ENCODE results near the gene TNS1. TPM values are rescaled to one million over a fixed set of nuclear protein-coding genes. Genes with fewer than 3 reads are reported as not detected.

The TNS1 gene
- total and polyA plus RNA-seq, 10 of the 15 experiments (the other 5 are each of a cell fraction or from before 2014, with no cell fraction given): 0.05 to 0.44 TPM; not detected in 8

- no peak for DNase-seq (ENCODE audit: low read depth, low spot score)
- H3K9ac ChIP-seq (ENCODE audit: control insufficient read depth, insufficient read depth, low read length): no peak overlapping the region
- in situ Hi-C loops (cut with MboI): no loop called here
These were observed 13.4 kb downstream of the TNS1 start for GRCh38 chr2:217989221-217989948.

GRCh38 chr2:217988840-217989204 lies 14.0 kb downstream of the TNS1 start:
- Histone ChIP-seq H3K36me3 (ENCODE audit: control insufficient read depth in 2 of 2, insufficient read depth in 2 of 2, low read length in 1 of 2) (no peaks in the 10 kb centered on the region), H3K27ac (ENCODE audit: control insufficient read depth, insufficient read depth) (no peak overlapping the region), H3K79me2 (ENCODE audit: control insufficient read depth, insufficient read depth, low read length) (no peaks in the 10 kb centered on the region), H2AFZ (ENCODE audit: control insufficient read depth, low read depth, low read length) (no peak overlapping the region), H3K9ac (ENCODE audit: control insufficient read depth, insufficient read depth, low read length) (no peak overlapping the region), H3K4me1 (ENCODE audit: control insufficient read depth, insufficient read depth, low read length) (no peaks in the 10 kb centered on the region), H4K20me1 (ENCODE audit: control insufficient read depth, insufficient read depth) (peaks cover 2% of the 10 kb centered on the region; the same call in 1 of the 2 replicates), H3K9me3 (replicated peaks; ENCODE audit: control insufficient read depth, insufficient read depth, low read length) (no peaks in the 10 kb centered on the region), H3K27me3 (replicated peaks in 1 of 2; ENCODE audit: control insufficient read depth in 2 of 2, insufficient read depth in 2 of 2, low read length in 1 of 2) (no peaks in the 10 kb centered on the region; a peak in 1 of 4 replicates), H3K4me3 (no peak overlapping the region), H3K4me2 (ENCODE audit: control insufficient read depth, insufficient read depth) (no peak overlapping the region)
- 8% methylated on average over 4 of the region's 4 CpGs for WGBS (ENCODE audit: insufficient coverage, insufficient replicate concordance, low lambda C conversion rate, missing lambda C conversion rate)
- intact Hi-C loops (cut with micrococcal nuclease; ENCODE audit: unreplicated experiment): loop anchor here (1.0 to 2.0 kb wide), 4 partner anchors 80 to 204 kb away; partner anchors contain the start of gene RUFY4
- TF ChIP-seq ATF7 (IDR thresholded peaks at IDR 0.05; ENCODE audit: low read depth): peak; percentile 28; the same call in 1 of the 2 replicates
- TF ChIP-seq, protein P1, sequence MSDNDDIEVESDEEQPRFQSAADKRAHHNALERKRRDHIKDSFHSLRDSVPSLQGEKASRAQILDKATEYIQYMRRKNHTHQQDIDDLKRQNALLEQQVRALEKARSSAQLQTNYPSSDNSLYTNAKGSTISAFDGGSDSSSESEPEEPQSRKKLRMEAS (IDR thresholded peaks at IDR 0.05; ENCODE audit: low read depth, low read length): no peak
- no peak for TF ChIP-seq ASH2L (IDR thresholded peaks at IDR 0.05; ENCODE audit: borderline replicate concordance, low read depth)
- TF ChIP-seq NFYA (IDR thresholded peaks at IDR 0.05; ENCODE audit: borderline replicate concordance, low read depth, low read length): no peak
- TF ChIP-seq CBX5 (IDR thresholded peaks at IDR 0.05; ENCODE audit: low read depth): no peak
- no peak for TF ChIP-seq FOXM1 (IDR thresholded peaks at IDR 0.05; ENCODE audit: low read depth, low read length)
- in situ Hi-C loops (cut with MboI): no loop called here
- ChIA-PET RAD21 (ENCODE audit: unreplicated experiment) (interaction anchor here (1.1 to 1.3 kb wide), 2 partner anchors 80 to 203 kb away, joined by 3 to 9 read pairs; partner anchors contain the start of gene RUFY4), SMC1A (ENCODE audit: uncharacterized antibody, unreplicated experiment) (interaction anchor here (1.0 kb wide), 2 partner anchors 200 to 203 kb away, joined by 3 read pairs; no protein-coding TSS in a partner anchor), CTCF (interaction anchor here (0.8 to 4.7 kb wide), 7 partner anchors 11 to 203 kb away, joined by 3 to 40 read pairs (median 3); no protein-coding TSS in a partner anchor), POLR2A (no interaction called here)
- ATAC-seq (peak; percentile 44), DNase-seq (ENCODE audit: low read depth, low spot score) (no peak), FAIRE-seq (no peak)
- BruUV-seq (replicated peaks): no TSS peak

More at GRCh38 chr2:217989221-217989948, 13.4 kb downstream of the TNS1 start:
- no peaks in the 10 kb centered on the region; a peak in 1 of 4 replicates for H3K27me3 ChIP-seq (replicated peaks in 1 of 2; ENCODE audit: control insufficient read depth in 2 of 2, insufficient read depth in 2 of 2, low read length in 1 of 2)
- ChIA-PET SMC1A (ENCODE audit: uncharacterized antibody, unreplicated experiment) (interaction anchor here (1.0 kb wide), 2 partner anchors 200 to 204 kb away, joined by 3 read pairs; no protein-coding TSS in a partner anchor), RAD21 (ENCODE audit: unreplicated experiment) (interaction anchor here (1.1 to 1.3 kb wide), 2 partner anchors 80 to 204 kb away, joined by 3 to 9 read pairs; partner anchors contain the start of gene RUFY4), POLR2A (no interaction called here), CTCF (interaction anchor here (0.7 to 4.7 kb wide), 9 partner anchors 11 to 207 kb away, joined by 3 to 40 read pairs (median 3); no protein-coding TSS in a partner anchor)
- no peak overlapping the region for H3K4me2 ChIP-seq (ENCODE audit: control insufficient read depth, insufficient read depth)
- no peak for TF ChIP-seq RBBP5 (conservative IDR thresholded peaks at IDR 0.05)
- peak in 1 of 2 experiments; percentile 9; a peak in 1 of 4 replicates for TF ChIP-seq BHLHE40 (IDR thresholded peaks at IDR 0.05; ENCODE audit: borderline replicate concordance in 1 of 2, low read depth in 2 of 2, low read length in 1 of 2)
- ATAC-seq (no peak), FAIRE-seq (no peak)
- no peaks in the 10 kb centered on the region for H3K4me1 ChIP-seq (ENCODE audit: control insufficient read depth, insufficient read depth, low read length)
- H3K36me3 ChIP-seq (ENCODE audit: control insufficient read depth in 2 of 2, insufficient read depth in 2 of 2, low read length in 1 of 2): no peaks in the 10 kb centered on the region
- no peak overlapping the region for H3K27ac ChIP-seq (ENCODE audit: control insufficient read depth, insufficient read depth)
- no TSS peak for BruUV-seq (replicated peaks)
- intact Hi-C loops (cut with micrococcal nuclease; ENCODE audit: unreplicated experiment): loop anchor here (2.0 kb wide), 2 partner anchors 79 to 103 kb away; partner anchors contain the start of gene RUFY4
- H4K20me1 ChIP-seq (ENCODE audit: control insufficient read depth, insufficient read depth): peaks cover 2% of the 10 kb centered on the region; the same call in 1 of the 2 replicates
- H3K9me3 ChIP-seq (replicated peaks; ENCODE audit: control insufficient read depth, insufficient read depth, low read length): no peaks in the 10 kb centered on the region
- WGBS (ENCODE audit: insufficient coverage, insufficient replicate concordance, low lambda C conversion rate, missing lambda C conversion rate): 26% methylated on average over 9 of the region's 9 CpGs
- no peak overlapping the region for H3K4me3 ChIP-seq
- H3K79me2 ChIP-seq (ENCODE audit: control insufficient read depth, insufficient read depth, low read length): no peaks in the 10 kb centered on the region
- H2AFZ ChIP-seq (ENCODE audit: control insufficient read depth, low read depth, low read length): no peak overlapping the region
